H9 (cell line): ENCODE data around the gene CFAP46. TPM values are rescaled to one million over a fixed set of nuclear protein-coding genes. Genes with fewer than 3 reads are reported as not detected.

Experiments used
- DNase-seq: peaks from one replicate; pipeline ENCODE4 v3.0.0-alpha.2; 2017
- H2AFZ ChIP-seq: one replicate; pipeline ENCODE4 v1.6.1; 2013; ENCODE audit warnings: mild to moderate bottlenecking, low read length, control low read depth, moderate library complexity
- H2AK5ac ChIP-seq: 2 replicates; pipeline ENCODE4 v1.6.1; 2013; ENCODE audit warnings: low read length, control low read depth, mixed read lengths; ENCODE audit not compliant: insufficient read length
- H2BK120ac ChIP-seq: one replicate; pipeline ENCODE4 v1.6.1; 2013; ENCODE audit warnings: low read depth, mild to moderate bottlenecking, low read length, control low read depth, inconsistent platforms; ENCODE audit not compliant: poor library complexity, severe bottlenecking
- H2BK12ac ChIP-seq: 2 replicates; pipeline ENCODE4 v1.6.1; 2013; ENCODE audit warnings: low read length, control low read depth, mixed read lengths, low read depth; ENCODE audit not compliant: insufficient read length
- H2BK15ac ChIP-seq: 2 replicates; pipeline ENCODE4 v1.6.1; 2013; ENCODE audit warnings: low read depth, low read length, control low read depth
- H2BK20ac ChIP-seq: one replicate; pipeline ENCODE4 v1.6.1; 2013; ENCODE audit warnings: low read depth, mild to moderate bottlenecking, low read length, control low read depth, inconsistent platforms; ENCODE audit not compliant: poor library complexity, severe bottlenecking
- H2BK5ac ChIP-seq: 2 replicates; pipeline ENCODE4 v1.6.1; 2013; ENCODE audit warnings: low read length, control low read depth, mixed read lengths; ENCODE audit not compliant: insufficient read length
- H3K14ac ChIP-seq: 2 replicates; pipeline ENCODE4 v1.6.1; 2013; ENCODE audit warnings: low read length, control low read depth; ENCODE audit not compliant: insufficient read depth
- H3K18ac ChIP-seq: 2 replicates; pipeline ENCODE4 v1.6.1; 2013; ENCODE audit warnings: low read depth, mild to moderate bottlenecking, mixed read lengths, low read length, control low read depth; ENCODE audit not compliant: insufficient read length
- H3K23ac ChIP-seq: 2 replicates; pipeline ENCODE4 v1.6.1; 2013; ENCODE audit warnings: low read length, control low read depth, mixed read lengths, low read depth; ENCODE audit not compliant: insufficient read length
- H3K23me2 ChIP-seq: 2 replicates; pipeline ENCODE4 v1.6.1; 2013; ENCODE audit warnings: low read depth, mild to moderate bottlenecking, mixed read lengths, low read length, control low read depth; ENCODE audit not compliant: insufficient read length, poor library complexity, severe bottlenecking
- H3K27ac ChIP-seq: 2 replicates; pipeline ENCODE4 v1.5.1; 2013; ENCODE audit warnings: low read length, control low read depth, mixed read lengths, low read depth; ENCODE audit not compliant: insufficient read length
- H3K27me3 ChIP-seq: 2 replicates; pipeline ENCODE4 v1.6.1; 2013; ENCODE audit warnings: low read length, control low read depth, inconsistent platforms; ENCODE audit not compliant: insufficient read depth
- H3K4ac ChIP-seq: 2 replicates; pipeline ENCODE4 v1.6.1; 2013; ENCODE audit warnings: low read depth, mild to moderate bottlenecking, control low read depth, inconsistent platforms, low read length, moderate library complexity
- H3K4me1 ChIP-seq: 2 replicates; pipeline ENCODE4 v1.6.1; 2013; ENCODE audit warnings: low read length, control low read depth, inconsistent platforms; ENCODE audit not compliant: insufficient read depth
- H3K4me2 ChIP-seq: 2 replicates; pipeline ENCODE4 v1.6.1; 2013; ENCODE audit warnings: low read length, control low read depth, mixed read lengths; ENCODE audit not compliant: insufficient read length, insufficient read depth
- H3K56ac ChIP-seq: 2 replicates; pipeline ENCODE4 v1.6.1; 2013; ENCODE audit warnings: low read depth, mild to moderate bottlenecking, mixed read lengths, low read length, control low read depth; ENCODE audit not compliant: insufficient read length
- H3K79me1 ChIP-seq: 2 replicates; pipeline ENCODE4 v1.6.1; 2013; ENCODE audit warnings: low read depth, mild to moderate bottlenecking, moderate library complexity, low read length, control low read depth, inconsistent platforms; ENCODE audit not compliant: insufficient read depth, poor library complexity, severe bottlenecking
- H3K79me2 ChIP-seq: 2 replicates; pipeline ENCODE4 v1.6.1; 2013; ENCODE audit warnings: low read length, control low read depth, inconsistent platforms; ENCODE audit not compliant: insufficient read depth
- H3K9ac ChIP-seq: 2 replicates; pipeline ENCODE4 v1.6.1; 2013; ENCODE audit warnings: low read length, control low read depth, mixed read lengths; ENCODE audit not compliant: insufficient read length; ENCODE audit errors: extremely low read depth
- H3K9me3 ChIP-seq: one replicate; pipeline ENCODE4 v1.6.1; 2013; ENCODE audit warnings: low read depth, low read length, inconsistent platforms; ENCODE audit not compliant: control insufficient read depth
- H3T11ph ChIP-seq: one replicate; pipeline ENCODE4 v1.6.1; 2013; ENCODE audit warnings: mild to moderate bottlenecking, low read length, control low read depth, inconsistent platforms
- H4K20me1 ChIP-seq: one replicate; pipeline ENCODE4 v1.6.1; 2013; ENCODE audit not compliant: control insufficient read depth, insufficient read length, insufficient read depth
- H4K5ac ChIP-seq: 2 replicates; pipeline ENCODE4 v1.6.1; 2013; ENCODE audit warnings: low read depth, mild to moderate bottlenecking, mixed read lengths, low read length, control low read depth; ENCODE audit not compliant: insufficient read length
- H4K8ac ChIP-seq: replicated peaks from 2 replicates; pipeline ENCODE4 v1.6.1; 2013; ENCODE audit warnings: low read length, control low read depth, mixed read lengths, low read depth; ENCODE audit not compliant: insufficient read length
- H4K91ac ChIP-seq: 2 replicates; pipeline ENCODE4 v1.6.1; 2013; ENCODE audit warnings: low read depth, mild to moderate bottlenecking, moderate library complexity, mixed read lengths, low read length, control low read depth; ENCODE audit not compliant: insufficient read length
- H3K27ac Mint-ChIP-seq, 3 experiments: 2 replicates in 2 of 3; 3 replicates in 1 of 3; pipeline ENCODE4 v1.8.0; 2020 to 2021; ENCODE audit warnings: mixed read lengths in 3 of 3, mild to moderate bottlenecking in 1 of 3, moderate library complexity in 1 of 3
- H3K27me3 Mint-ChIP-seq: 2 replicates; pipeline ENCODE4 v1.8.0; 2021; ENCODE audit warnings: low read depth, mild to moderate bottlenecking, moderate library complexity, mixed read lengths
- H3K36me3 Mint-ChIP-seq, 3 experiments: 2 replicates in 2 of 3; 3 replicates in 1 of 3; pipeline ENCODE4 v1.8.0; 2020 to 2021; ENCODE audit warnings: low read depth in 3 of 3, mixed read lengths in 3 of 3; ENCODE audit not compliant: insufficient read depth in 1 of 3
- H3K4me1 Mint-ChIP-seq, 2 experiments: 2 replicates each; pipeline ENCODE4 v1.8.0; 2020; ENCODE audit warnings: mixed read lengths in 2 of 2
- H3K4me3 Mint-ChIP-seq, 2 experiments: 2 replicates in 1 of 2; 3 replicates in 1 of 2; pipeline ENCODE4 v1.8.0; 2020 to 2021; ENCODE audit warnings: mild to moderate bottlenecking in 2 of 2, mixed read lengths in 2 of 2, moderate library complexity in 1 of 2
- H3K9me3 Mint-ChIP-seq, 2 experiments: 2 replicates in 1 of 2; 3 replicates in 1 of 2; pipeline ENCODE4 v1.8.0; 2020; ENCODE audit warnings: mild to moderate bottlenecking in 2 of 2, mixed read lengths in 2 of 2, moderate library complexity in 1 of 2
- CTCF ChIP-seq: fragments of 200-600 bp; sonication (generic); conservative IDR thresholded peaks from 3 replicates; pipeline ENCODE4 v1.8.0; 2021; ENCODE audit warnings: antibody characterized with exemption, mild to moderate bottlenecking
- WGBS: extraction: QIAGEN DNeasy Blood & Tissue Kit; methylation state at CpG from one replicate; pipeline ENCODE4 v1.1.7; 2013; ENCODE audit warnings: missing lambda C conversion rate, low lambda C conversion rate, mixed read lengths; ENCODE audit not compliant: insufficient read length; ENCODE audit errors: extremely low coverage; 5-methylcytosine and 5-hydroxymethylcytosine counted together
- total RNA-seq: library from RNA; stranded (reverse); gene quantifications from 2 replicates; pipeline ENCODE4 v1.2.1, GENCODE V29; 2021

Gene CFAP46
- total RNA-seq, 1 experiment from 2014 or later = 3.1 TPM

DNA sequence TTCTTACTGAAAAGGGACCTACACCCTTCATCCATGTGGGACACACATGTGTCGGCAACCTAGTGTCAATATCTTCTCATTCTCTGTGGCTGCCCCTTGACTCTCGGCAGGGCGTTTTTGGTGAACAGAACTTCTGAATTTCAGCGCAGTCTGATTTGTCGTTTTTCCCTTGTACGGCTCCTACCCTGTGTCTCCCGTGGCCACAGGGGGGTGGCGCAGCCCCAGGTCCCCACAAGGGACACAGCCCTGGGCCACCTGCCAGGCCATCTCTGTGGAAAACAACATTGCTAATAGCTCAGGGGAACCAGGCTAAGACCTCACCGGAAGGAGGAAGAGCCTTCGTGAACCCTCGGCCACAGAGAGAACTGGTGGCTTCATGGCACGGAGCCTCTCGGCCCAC is 103.3 kb downstream of the CFAP46 start:
- Histone ChIP-seq H3K27ac (no peak overlapping the region), H3K79me2 (no peaks in the 10 kb centered on the region), H3K18ac (no peak overlapping the region), H3K27me3 (no peaks in the 10 kb centered on the region), H4K8ac (no peak overlapping the region), H2BK5ac (no peak overlapping the region), H4K91ac (no peak overlapping the region), H2AFZ (no peak overlapping the region), H3K14ac (no peak overlapping the region), H2BK20ac (no peak overlapping the region), H3K23ac (no peak overlapping the region), H3K23me2 (no peaks in the 10 kb centered on the region), H3T11ph (no peak overlapping the region), H3K56ac (no peak overlapping the region), H4K5ac (no peak overlapping the region), H3K9ac (no peak overlapping the region), H3K4me2 (no peak overlapping the region), H3K4me1 (no peaks in the 10 kb centered on the region), H2BK15ac (no peak overlapping the region), H3K79me1 (no peaks in the 10 kb centered on the region), H4K20me1 (no peaks in the 10 kb centered on the region), H2AK5ac (no peak overlapping the region), H3K9me3 (peaks cover 8% of the 10 kb centered on the region), H3K4ac (no peak overlapping the region), H2BK120ac (no peak overlapping the region), H2BK12ac (no peak overlapping the region)
- H3K36me3 Mint-ChIP-seq = peaks cover 7 to 11% (median 11%) of the 10 kb centered on the region in 3 experiments; a peak in 6 of 7 replicates
- peaks cover 10% of the 10 kb centered on the region for H3K27me3 Mint-ChIP-seq
- TF ChIP-seq CTCF = no peak
- H3K9me3 Mint-ChIP-seq = peaks cover 14 to 22% of the 10 kb centered on the region in 2 experiments
- H3K4me3 Mint-ChIP-seq = no peak overlapping the region; a peak in 1 of 5 replicates
- peaks cover 0 to 4% of the 10 kb centered on the region in 2 experiments; a peak in 1 of 4 replicates for H3K4me1 Mint-ChIP-seq
- H3K27ac Mint-ChIP-seq = peak overlapping the region in 1 of 3 experiments; percentile 15; a peak in 2 of 7 replicates
- no CpG with 5 or more reads among the region's 13 CpGs for WGBS
- DNase-seq = peak; percentile 19
